ENCODE results near the gene ZFC3H1.
"Not testable (repeated sequence)": the region's sequence is repeated elsewhere in the genome, so short reads cannot be mapped to it uniquely, and the experiment has no call there.

ZFC3H1 gene

DNA sequence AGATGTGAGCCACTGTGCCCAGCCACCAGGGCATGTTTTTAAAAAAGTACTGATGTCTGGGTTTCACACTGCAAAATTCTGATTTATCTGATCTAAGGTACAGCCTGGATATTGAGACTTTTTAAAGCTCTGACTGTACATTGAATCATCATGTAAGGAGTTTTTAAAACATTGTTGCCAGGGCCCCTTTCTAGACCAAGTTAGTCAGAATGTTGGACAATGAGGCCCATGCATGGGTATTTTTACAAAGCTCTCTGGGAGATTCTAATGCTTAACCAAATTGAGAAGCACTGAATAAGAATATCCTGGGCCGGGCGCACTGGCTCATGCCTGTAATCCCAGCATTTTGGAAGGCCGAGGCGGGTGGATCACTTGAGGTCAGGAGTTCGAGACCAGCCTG lies 38.9 kb upstream of the ZFC3H1 start:
- no peak for FAIRE-seq
- DNase-seq (ENCODE audit: insufficient read length, low spot score), result no peak
- TF ChIP-seq, protein P1, sequence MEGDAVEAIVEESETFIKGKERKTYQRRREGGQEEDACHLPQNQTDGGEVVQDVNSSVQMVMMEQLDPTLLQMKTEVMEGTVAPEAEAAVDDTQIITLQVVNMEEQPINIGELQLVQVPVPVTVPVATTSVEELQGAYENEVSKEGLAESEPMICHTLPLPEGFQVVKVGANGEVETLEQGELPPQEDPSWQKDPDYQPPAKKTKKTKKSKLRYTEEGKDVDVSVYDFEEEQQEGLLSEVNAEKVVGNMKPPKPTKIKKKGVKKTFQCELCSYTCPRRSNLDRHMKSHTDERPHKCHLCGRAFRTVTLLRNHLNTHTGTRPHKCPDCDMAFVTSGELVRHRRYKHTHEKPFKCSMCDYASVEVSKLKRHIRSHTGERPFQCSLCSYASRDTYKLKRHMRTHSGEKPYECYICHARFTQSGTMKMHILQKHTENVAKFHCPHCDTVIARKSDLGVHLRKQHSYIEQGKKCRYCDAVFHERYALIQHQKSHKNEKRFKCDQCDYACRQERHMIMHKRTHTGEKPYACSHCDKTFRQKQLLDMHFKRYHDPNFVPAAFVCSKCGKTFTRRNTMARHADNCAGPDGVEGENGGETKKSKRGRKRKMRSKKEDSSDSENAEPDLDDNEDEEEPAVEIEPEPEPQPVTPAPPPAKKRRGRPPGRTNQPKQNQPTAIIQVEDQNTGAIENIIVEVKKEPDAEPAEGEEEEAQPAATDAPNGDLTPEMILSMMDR (IDR thresholded peaks at IDR 0.05; ENCODE audit: insufficient read depth, missing control alignments), result no peak

DNA sequence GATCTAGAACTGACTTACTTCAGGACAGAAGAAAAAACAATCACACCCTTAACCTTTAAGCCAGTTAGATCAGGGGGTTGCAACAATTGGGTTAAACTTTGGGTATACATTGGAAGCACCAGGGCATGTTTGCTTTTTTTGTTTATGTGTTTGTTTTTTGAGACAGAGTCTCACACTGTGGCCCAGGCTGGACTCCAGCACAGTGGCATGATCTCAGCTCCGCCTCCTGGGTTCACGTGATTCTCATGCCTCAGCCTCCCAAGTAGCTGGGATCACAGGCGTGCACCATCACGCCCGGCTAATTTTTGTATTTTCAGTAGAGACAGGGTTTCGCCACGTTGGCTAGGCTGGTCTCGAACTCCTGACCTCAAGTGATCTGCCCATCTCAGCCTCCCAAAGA lies 38.5 kb upstream of the ZFC3H1 start:
- FAIRE-seq; DNase-seq (ENCODE audit: insufficient read length, low spot score): not testable (repeated sequence)

DNA sequence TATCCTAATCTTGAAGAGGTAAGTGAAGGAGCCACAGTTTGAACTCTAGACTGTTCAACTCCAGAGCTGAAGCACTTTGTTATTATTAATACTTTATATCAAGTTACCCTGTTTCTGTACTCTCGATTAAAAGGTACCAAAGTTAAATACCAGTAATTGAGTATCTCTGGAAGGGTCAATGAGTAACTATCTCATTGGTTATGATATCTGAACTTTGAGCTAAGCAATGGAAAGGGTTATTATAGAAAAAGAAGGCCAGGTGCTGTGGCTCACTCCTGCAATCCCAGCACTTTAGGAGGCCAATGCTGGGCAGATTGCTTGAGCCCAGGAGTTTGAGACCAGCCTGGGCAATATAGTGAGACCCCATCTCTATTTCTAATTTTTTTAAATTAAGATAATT lies 32.1 kb upstream of the ZFC3H1 start:
- FAIRE-seq (no peak), DNase-seq (ENCODE audit: insufficient read length, low spot score) (no peak)
- TF ChIP-seq, protein P1 (IDR thresholded peaks at IDR 0.05; ENCODE audit: insufficient read depth, missing control alignments), result no peak

DNA sequence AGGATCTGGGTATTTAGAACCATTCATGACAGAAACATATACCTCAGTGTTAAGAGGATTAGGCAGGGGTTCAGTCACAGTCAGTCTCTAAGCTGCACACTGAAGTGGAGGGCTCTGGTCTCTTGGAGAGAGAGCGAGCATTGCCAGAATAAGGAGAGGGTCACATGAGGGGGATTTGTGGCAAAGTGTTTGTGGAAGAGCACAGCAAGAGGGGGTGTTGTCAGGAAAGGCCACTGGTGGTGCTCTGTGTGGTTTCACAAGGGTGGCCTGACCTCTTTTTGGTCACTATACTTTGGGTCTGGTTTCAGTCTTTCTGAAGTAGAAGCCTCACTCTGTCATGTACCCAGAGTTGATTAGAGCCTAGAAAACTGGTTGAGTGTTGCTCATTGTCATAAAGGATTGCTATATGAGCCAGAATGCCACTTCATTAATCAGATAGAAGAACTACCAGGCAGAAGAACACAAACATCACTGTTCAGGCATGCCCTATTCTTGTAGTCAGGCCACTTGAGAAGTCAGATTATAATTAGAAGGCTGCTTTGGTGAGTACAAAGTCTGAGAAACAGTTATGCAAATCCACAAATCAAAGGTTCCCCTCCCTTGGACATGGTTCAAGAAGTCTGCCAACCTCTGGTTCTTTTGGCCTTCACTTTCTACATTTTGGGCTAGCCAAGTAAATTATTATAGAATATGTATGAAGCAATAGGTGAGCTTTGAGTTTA lies 30.6 kb upstream of the ZFC3H1 start:
- FAIRE-seq (no peak), DNase-seq (ENCODE audit: insufficient read length, low spot score) (peak; percentile 41)

DNA sequence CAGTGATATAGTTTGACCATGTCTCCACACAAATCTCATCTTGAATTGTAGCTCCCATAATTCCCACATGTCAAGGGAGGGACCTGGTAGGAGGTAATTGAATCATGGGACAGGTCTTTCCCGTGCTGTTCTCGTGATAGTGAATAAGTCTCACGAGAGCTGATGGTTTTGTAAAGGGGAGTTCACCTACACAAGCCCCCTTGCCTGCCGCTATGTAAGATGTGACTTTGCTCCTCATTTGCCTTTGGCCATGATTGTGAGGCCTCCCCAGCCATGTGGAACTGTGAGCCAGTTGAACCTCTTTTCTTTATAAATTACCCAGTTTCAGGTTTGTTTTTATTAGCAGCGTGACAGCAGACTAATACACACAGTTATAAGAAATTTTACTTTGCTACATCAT lies 30.0 kb upstream of the ZFC3H1 start:
- not testable (repeated sequence) for DNase-seq (ENCODE audit: insufficient read length, low spot score); FAIRE-seq

More for the DNA sequence above, 30.6 kb upstream of the ZFC3H1 start:
- TF ChIP-seq, protein P1 (IDR thresholded peaks at IDR 0.05; ENCODE audit: insufficient read depth, missing control alignments), result no peak

DNA sequence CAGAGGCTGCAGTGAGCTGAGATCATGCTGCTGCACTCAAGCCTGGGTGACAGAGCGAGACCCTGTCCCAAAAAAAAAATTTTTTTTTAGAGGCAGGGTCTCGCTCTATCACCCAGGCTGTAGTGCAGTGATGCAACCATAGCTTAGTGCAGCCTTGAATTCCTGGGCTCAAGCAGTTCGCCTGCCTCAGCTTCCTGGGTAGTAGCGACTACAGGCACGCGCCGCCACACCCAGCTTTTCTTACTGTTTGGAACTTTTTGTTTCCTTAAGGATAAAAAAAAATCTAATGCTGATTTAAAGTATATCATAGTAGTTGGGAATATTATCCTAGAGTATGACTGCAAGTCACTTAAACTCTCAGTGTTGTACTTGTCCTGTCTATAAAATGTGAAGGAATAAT lies 29.5 kb upstream of the ZFC3H1 start:
- FAIRE-seq (no peak), DNase-seq (ENCODE audit: insufficient read length, low spot score) (no peak)
- TF ChIP-seq, protein P1 (IDR thresholded peaks at IDR 0.05; ENCODE audit: insufficient read depth, missing control alignments), result no peak

DNA sequence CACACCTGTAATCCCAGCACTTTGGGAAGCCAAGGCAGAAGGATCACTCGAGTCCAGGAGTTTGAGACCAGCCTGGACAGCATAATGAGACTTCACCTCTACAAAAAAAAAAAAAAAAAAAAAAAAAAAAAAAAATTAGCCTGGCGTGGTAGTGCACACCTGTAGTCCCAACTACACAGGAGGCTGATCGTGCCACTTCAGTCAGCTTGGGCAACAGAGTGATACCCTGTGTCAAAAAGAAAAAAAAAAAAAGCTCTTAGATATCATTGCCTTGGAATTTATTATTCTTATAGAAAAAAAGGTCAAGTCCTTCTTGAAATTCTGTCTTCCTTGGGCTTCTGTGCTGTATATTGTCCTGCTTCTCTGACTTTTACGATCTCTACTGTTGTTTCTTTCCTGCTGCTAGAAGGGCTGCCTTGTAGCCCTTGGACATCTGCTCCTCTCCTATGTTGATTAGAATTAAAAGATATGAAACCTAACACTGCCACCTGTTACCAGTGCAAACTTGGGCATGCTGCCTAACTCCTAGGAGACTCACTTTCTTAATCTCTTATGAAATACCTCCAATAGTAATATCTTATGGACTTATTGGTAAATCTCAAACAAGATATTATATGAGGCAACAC lies 28.0 kb upstream of the ZFC3H1 start:
- FAIRE-seq, result no peak
- TF ChIP-seq, protein P1 (IDR thresholded peaks at IDR 0.05; ENCODE audit: insufficient read depth, missing control alignments), result no peak
- DNase-seq (ENCODE audit: insufficient read length, low spot score), result no peak

DNA sequence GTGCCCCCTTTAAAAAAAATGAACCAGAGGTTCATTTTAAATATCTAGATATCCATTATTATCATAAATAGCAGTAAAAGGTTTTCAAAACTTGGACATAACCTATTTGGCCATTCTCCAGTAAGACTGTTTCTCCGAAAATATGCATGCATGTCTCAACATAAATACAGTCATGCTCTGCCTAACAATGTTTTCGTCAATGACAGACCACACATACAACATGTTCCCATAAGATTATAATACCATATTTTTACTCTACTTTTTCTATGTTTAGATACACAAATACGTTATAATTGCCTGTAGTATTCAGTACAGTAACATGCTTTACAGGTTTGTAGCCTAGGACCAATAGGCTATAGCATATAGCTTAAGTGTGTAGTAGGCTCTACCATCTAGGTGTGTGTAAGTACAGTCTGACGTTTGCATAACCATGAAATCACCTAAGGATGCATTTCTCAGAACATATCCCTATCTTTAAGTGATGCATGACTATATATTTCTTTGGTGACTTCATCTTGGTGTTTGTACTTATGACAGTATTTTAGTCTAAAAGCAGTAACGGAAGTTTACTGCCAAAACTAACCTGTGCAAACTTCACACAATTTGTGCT lies 25.4 kb upstream of the ZFC3H1 start:
- TF ChIP-seq, protein P1 (IDR thresholded peaks at IDR 0.05; ENCODE audit: insufficient read depth, missing control alignments), result no peak
- FAIRE-seq, result no peak
- DNase-seq (ENCODE audit: insufficient read length, low spot score), result no peak

DNA sequence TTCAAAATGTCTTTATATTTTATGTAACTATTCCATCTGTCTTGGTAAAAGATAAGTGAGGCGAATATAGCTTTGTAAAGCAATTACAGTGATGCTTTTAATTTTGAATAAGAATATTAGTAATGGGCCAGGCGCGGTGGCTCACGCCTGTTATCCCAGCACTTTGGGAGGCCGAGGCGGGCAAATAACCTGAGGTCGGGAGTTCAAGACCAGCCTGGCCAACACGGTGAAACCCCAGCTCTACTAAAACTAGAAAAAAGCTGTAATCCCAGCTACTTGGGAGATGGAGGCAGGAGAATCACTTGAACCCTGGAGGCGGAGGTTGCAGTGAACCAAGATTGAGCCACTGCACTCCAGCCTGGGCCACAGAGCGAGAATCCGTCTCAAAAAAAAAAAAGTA lies 23.5 kb upstream of the ZFC3H1 start:
- not testable (repeated sequence) for FAIRE-seq; DNase-seq (ENCODE audit: insufficient read length, low spot score)
